D721Med (cell line): ENCODE data around the gene OPTN.

ENCODE experiments used
- DNase-seq: peaks from one replicate; pipeline ENCODE4 v3.0.0; 2011; ENCODE audit warnings: low spot score; ENCODE audit not compliant: insufficient read length
- FAIRE-seq: peaks from 2 replicates; lab custom pipeline; 2011; peaks lifted over from hg19 to GRCh38; lab: Jason Lieb, UNC
- CTCF ChIP-seq: IDR thresholded peaks from 2 replicates; pipeline ENCODE4 v1.5.1; 2012; ENCODE audit warnings: mild to moderate bottlenecking, control low read depth; ENCODE audit not compliant: insufficient read depth; ENCODE audit errors: missing control alignments

The OPTN gene

GRCh38 chr10:13182424-13182823, 82.5 kb downstream of the OPTN start:
- no peak for FAIRE-seq
- no peak for TF ChIP-seq CTCF
- DNase-seq: no peak

- FAIRE-seq (no peak), DNase-seq (no peak)
- no peak for TF ChIP-seq CTCF
These were observed 83.7 kb downstream of the OPTN start for GRCh38 chr10:13183625-13184024.

- FAIRE-seq (no peak), DNase-seq (no peak)
- no peak for TF ChIP-seq CTCF
These were observed 84.3 kb downstream of the OPTN start for GRCh38 chr10:13184276-13184675.

GRCh38 chr10:13184730-13185514, 85.0 kb downstream of the OPTN start:
- FAIRE-seq: no peak
- no peak for TF ChIP-seq CTCF

GRCh38 chr10:13187135-13187534, 87.2 kb downstream of the OPTN start:
- no peak for DNase-seq
- FAIRE-seq: no peak
- no peak for TF ChIP-seq CTCF

More at GRCh38 chr10:13184730-13185514, 85.0 kb downstream of the OPTN start:
- no peak for DNase-seq
